Stomach (tissue), 9 donors: ENCODE measurements around the gene ACE. TPM values are rescaled to one million over a fixed set of nuclear protein-coding genes. Genes with fewer than 3 reads are reported as not detected.

Experiments used
- DNase-seq, 2 donors: peaks; one replicate each; pipeline versions ENCODE4 v3.0.0 to v3.0.0-alpha.2; 2013 to 2019
- H3K27ac ChIP-seq, 5 donors: fragments of 200-600 bp in 4 of 5; sonication (generic) in 4 of 5; one replicate each; pipeline ENCODE4 v1.5.1; 2013 to 2019; ENCODE audit warnings: mild to moderate bottlenecking in 1 of 5, moderate library complexity in 1 of 5
- H3K27me3 ChIP-seq, 3 donors: fragments of 200-600 bp; sonication (generic); one replicate each; pipeline ENCODE4 v1.5.1; 2017 to 2019; ENCODE audit warnings: mixed run types in 1 of 3
- H3K36me3 ChIP-seq, 4 donors: fragments of 200-600 bp; sonication (generic); 1 replicate in 3 of 4; 2 replicates in 1 of 4; pipeline ENCODE4 v1.5.1; 2016 to 2019
- H3K4me1 ChIP-seq, 4 donors: fragments of 200-600 bp; sonication (generic); one replicate each; pipeline ENCODE4 v1.5.1; 2016 to 2019
- H3K4me3 ChIP-seq, 4 donors: fragments of 200-600 bp; sonication (generic) in 3 of 4; one replicate each; pipeline ENCODE4 v1.5.1; 2016 to 2019; ENCODE audit warnings: mild to moderate bottlenecking in 1 of 4
- H3K9me3 ChIP-seq, 4 donors: fragments of 200-600 bp; sonication (generic); one replicate each; pipeline ENCODE4 v1.5.1; 2016 to 2019
- CTCF ChIP-seq, 7 experiments: fragments of 450-650 bp in 4 of 7; fragments of 200-600 bp in 3 of 7; sonication (generic) in 3 of 7; IDR thresholded peaks; one replicate each; pipeline ENCODE4 v1.5.1; 2016 to 2019; ENCODE audit warnings: antibody characterized with exemption in 7 of 7, control low read depth in 2 of 7, mild to moderate bottlenecking in 1 of 7
- EP300 ChIP-seq: sonication (generic); formaldehyde crosslinking; IDR thresholded peaks from one replicate; pipeline ENCODE4 v1.6.1; 2017; ENCODE audit warnings: antibody characterized with exemption
- POLR2A ChIP-seq, 4 donors: fragments of 450-650 bp; IDR thresholded peaks; one replicate each; pipeline ENCODE4 v1.6.1; 2016; ENCODE audit warnings: antibody characterized with exemption in 4 of 4, control low read depth in 2 of 4, mild to moderate bottlenecking in 1 of 4, moderate library complexity in 1 of 4
- POLR2AphosphoS5 ChIP-seq, 3 donors: sonication (generic); formaldehyde crosslinking; IDR thresholded peaks; one replicate each; pipeline ENCODE4 v1.6.1; 2016; ENCODE audit warnings: antibody characterized with exemption in 3 of 3
- WGBS, 5 donors: extraction: QIAGEN DNeasy Blood & Tissue Kit in 3 of 5; methylation state at CpG; one replicate each; pipeline versions ENCODE4 v1.1.5 to v1.1.7; 2013 to 2018; 5-methylcytosine and 5-hydroxymethylcytosine counted together
- intact Hi-C: fragments of 100-400 bp; cut with DNase I; formaldehyde crosslinking; loops from one replicate; pipeline ENCODE4 v1.15.1; 2023; ENCODE audit warnings: low total_unique reads
- polyA plus RNA-seq, 3 donors: library from polyadenylated mRNA; stranded (reverse); fragments of 200-250 nt; gene quantifications; one replicate each; pipeline ENCODE4 v1.2.3, GENCODE V29; 2013
- total RNA-seq, 5 donors: library from RNA; depleted of rRNA; stranded (reverse); fragments of >200 nt; gene quantifications; one replicate each; pipeline versions ENCODE4 v1.1.0 to v1.2.3, GENCODE V29; 2014 to 2016
- donor health status: healthy with polysubstance abuse.
- donor health status: Bipolar disorder and iron deficiency.
- donor health status: healthy.

ACE gene
- total and polyA plus RNA-seq, 8 donors, result 1.3 to 232 (median 4.4) TPM

- WGBS, 5 donors, result 82 to 86% (median 83%) methylated on average over 17 to 20 of the region's 20 CpGs
- Histone ChIP-seq H3K27ac (no peak overlapping the region), H3K4me1 (peaks cover 6 to 10% (median 8%) of the 10 kb centered on the region in 4 donors), H3K9me3 (no peaks in the 10 kb centered on the region), H3K27me3 (peaks cover 0 to 38% (median 14%) of the 10 kb centered on the region in 3 donors), H3K4me3 (no peak overlapping the region), H3K36me3 (no peaks in the 10 kb centered on the region)
- no peak for DNase-seq
- TF ChIP-seq EP300, result no peak
- TF ChIP-seq POLR2A (IDR thresholded peaks at IDR 0.05), result no peak
- TF ChIP-seq CTCF (IDR thresholded peaks at IDR 0.05), result no peak
- TF ChIP-seq POLR2AphosphoS5 (IDR thresholded peaks at IDR 0.05), result no peak
- intact Hi-C loops, result no loop called here
Measured at GRCh38 chr17:63533433-63534077, 56.7 kb downstream of the ACE start.

- peaks cover 6 to 12% (median 10%) of the 10 kb centered on the region in 4 donors for H3K4me1 ChIP-seq
- H3K4me3 ChIP-seq, result no peak overlapping the region
- no peak overlapping the region for H3K27ac ChIP-seq
- peaks cover 4 to 43% (median 20%) of the 10 kb centered on the region in 3 donors for H3K27me3 ChIP-seq
- DNase-seq, result no peak
- 90 to 98% (median 92%) methylated on average over 10 to 17 of the region's 17 CpGs for WGBS, 5 donors
- intact Hi-C loops, result no loop called here
- no peaks in the 10 kb centered on the region for H3K36me3 ChIP-seq
- TF ChIP-seq EP300 (no peak), POLR2A (IDR thresholded peaks at IDR 0.05) (no peak), POLR2AphosphoS5 (IDR thresholded peaks at IDR 0.05) (no peak), CTCF (IDR thresholded peaks at IDR 0.05) (no peak)
- H3K9me3 ChIP-seq, result no peaks in the 10 kb centered on the region
Measured at GRCh38 chr17:63534078-63534570, 57.3 kb downstream of the ACE start.

- H3K27me3 ChIP-seq, result peaks cover 7 to 51% (median 27%) of the 10 kb centered on the region in 3 donors
- H3K4me3 ChIP-seq, result no peak overlapping the region
- WGBS, 5 donors, result 80 to 91% (median 85%) methylated on average over 13 of the region's 13 CpGs
- TF ChIP-seq POLR2AphosphoS5 (IDR thresholded peaks at IDR 0.05) (no peak), CTCF (IDR thresholded peaks at IDR 0.05) (no peak), EP300 (no peak), POLR2A (IDR thresholded peaks at IDR 0.05) (no peak)
- H3K36me3 ChIP-seq, result no peaks in the 10 kb centered on the region
- H3K4me1 ChIP-seq, result peaks cover 6 to 12% (median 10%) of the 10 kb centered on the region in 4 donors
- intact Hi-C loops, result no loop called here
- H3K27ac ChIP-seq, result no peak overlapping the region
- no peaks in the 10 kb centered on the region for H3K9me3 ChIP-seq
- no peak for DNase-seq
Measured at GRCh38 chr17:63534816-63535455, 58.1 kb downstream of the ACE start.

GRCh38 chr17:63535640-63536039 lies 58.8 kb downstream of the ACE start:
- TF ChIP-seq EP300 (no peak), CTCF (IDR thresholded peaks at IDR 0.05) (no peak), POLR2A (IDR thresholded peaks at IDR 0.05) (no peak), POLR2AphosphoS5 (IDR thresholded peaks at IDR 0.05) (no peak)
- no peaks in the 10 kb centered on the region for H3K9me3 ChIP-seq
- no peak overlapping the region for H3K4me3 ChIP-seq
- intact Hi-C loops, result no loop called here
- WGBS, 5 donors, result 94 to 96% (median 95%) methylated on average over 24 of the region's 24 CpGs
- H3K27ac ChIP-seq, result no peak overlapping the region
- peaks cover 7 to 54% (median 28%) of the 10 kb centered on the region in 3 donors for H3K27me3 ChIP-seq
- DNase-seq, result no peak
- H3K36me3 ChIP-seq, result no peaks in the 10 kb centered on the region
- peaks cover 6 to 12% (median 10%) of the 10 kb centered on the region in 4 donors for H3K4me1 ChIP-seq
